MG63 (cell line): Measurements from ENCODE around the gene HDAC3. TPM values are rescaled to one million over a fixed set of nuclear protein-coding genes. Genes with fewer than 3 reads are reported as not detected.

ENCODE experiments used
- DNase-seq: peaks from one replicate; pipeline ENCODE4 v3.0.0-alpha.2; 2020
- H3K27me3 ChIP-seq: fragments of 250-450 bp; sonication (Bioruptor Pico); 2 replicates; pipeline ENCODE4 v1.5.1; 2020; ENCODE audit warnings: mild to moderate bottlenecking, moderate library complexity
- H3K36me3 ChIP-seq: fragments of 250-450 bp; sonication (Bioruptor Pico); 2 replicates; pipeline ENCODE4 v1.5.1; 2020; ENCODE audit warnings: mild to moderate bottlenecking, moderate library complexity
- H3K4me3 ChIP-seq: fragments of 250-450 bp; sonication (Bioruptor Pico); 2 replicates; pipeline ENCODE4 v1.5.1; 2020; ENCODE audit warnings: mild to moderate bottlenecking, moderate library complexity
- H3K9me3 ChIP-seq: fragments of 250-450 bp; sonication (Bioruptor Pico); 2 replicates; pipeline ENCODE4 v1.5.1; 2020; ENCODE audit warnings: mild to moderate bottlenecking, moderate library complexity
- total RNA-seq: library from RNA; depleted of rRNA; stranded (reverse); fragments of >200 nt; shearing (Covaris generic); gene quantifications from 2 replicates; pipeline ENCODE4 v1.2.3, GENCODE V29; 2014; ENCODE audit warnings: low replicate concordance; rRNA removed

The HDAC3 gene
- 122 and 169 TPM in 2 replicates for total RNA-seq

DNA sequence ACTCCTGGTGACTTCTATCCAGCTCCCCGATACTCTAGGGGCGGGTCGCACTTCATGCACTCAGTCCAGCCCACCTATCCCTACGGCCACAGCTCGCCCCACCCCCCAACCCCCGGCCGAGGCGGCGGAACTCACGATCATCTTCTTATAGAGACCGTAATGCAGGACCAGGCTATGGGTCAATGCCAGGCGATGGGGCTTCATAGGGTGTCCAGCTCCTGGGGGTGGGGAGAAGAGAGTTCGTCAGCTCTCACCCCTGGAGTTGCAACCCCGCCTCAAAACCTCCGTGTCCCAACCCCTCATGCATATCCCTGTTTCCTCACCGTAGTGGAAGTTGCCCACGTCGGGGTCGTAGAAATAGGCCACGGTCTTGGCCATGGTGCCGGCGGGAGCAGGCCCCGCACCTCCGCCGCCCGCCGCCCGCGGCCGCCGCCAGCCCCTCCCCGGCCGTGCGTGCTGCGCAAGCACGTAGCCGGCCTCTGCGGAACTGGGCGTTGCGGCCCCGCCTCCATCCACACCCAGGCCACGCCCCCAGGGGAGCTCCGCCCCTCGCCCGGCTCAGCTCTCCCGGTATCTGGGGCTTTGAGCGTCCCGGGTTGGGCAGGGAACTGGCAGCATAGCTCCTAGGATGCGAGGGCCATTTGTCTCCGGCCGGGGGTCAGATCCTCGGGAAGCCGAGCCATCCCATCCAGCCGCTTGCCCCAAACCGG lies at the start of gene HDAC3, which contains the start of gene RELL2:
HDAC3 (minus strand) TSS at position 437 of the 710 bp plus-strand sequence; CDS start at position 378, 59 bp downstream.
RELL2 (plus strand) TSS at position 585 of the 710 bp plus-strand sequence. CDS start 1,229 bp downstream, outside the sequence.
- no peaks in the 10 kb centered on the region; the same call in 1 of the 2 replicates for H3K27me3 ChIP-seq
- peaks cover 41% of the 10 kb centered on the region for H3K36me3 ChIP-seq
- no peaks in the 10 kb centered on the region for H3K9me3 ChIP-seq
- DNase-seq = peak; percentile 94
- peak within 1 kb of the TSS; percentile 99 for H3K4me3 ChIP-seq

DNA sequence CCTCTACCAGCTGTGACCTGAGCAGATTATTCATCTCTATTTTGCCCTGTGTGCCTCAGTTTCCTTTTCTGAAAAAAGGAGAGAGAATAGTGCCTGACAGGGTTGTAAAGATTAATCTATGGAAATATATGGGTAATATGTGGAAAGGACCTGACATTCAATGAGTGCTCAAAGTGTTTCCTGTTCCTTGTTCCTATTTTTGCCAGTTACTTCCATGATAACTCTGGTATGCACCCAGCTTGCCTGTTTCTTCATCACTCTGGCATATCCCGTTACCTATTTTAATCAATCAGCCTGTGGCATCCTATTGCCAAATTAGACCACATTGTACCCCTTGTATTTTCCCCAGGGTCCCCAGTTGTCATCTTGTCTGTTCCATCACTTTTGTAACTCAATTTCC lies 48.9 kb upstream of the HDAC3 start:
- Histone ChIP-seq H3K27me3 (peaks cover 20% of the 10 kb centered on the region; the same call in 1 of the 2 replicates), H3K36me3 (no peaks in the 10 kb centered on the region), H3K4me3 (no peak overlapping the region), H3K9me3 (no peaks in the 10 kb centered on the region)
- no peak for DNase-seq

DNA sequence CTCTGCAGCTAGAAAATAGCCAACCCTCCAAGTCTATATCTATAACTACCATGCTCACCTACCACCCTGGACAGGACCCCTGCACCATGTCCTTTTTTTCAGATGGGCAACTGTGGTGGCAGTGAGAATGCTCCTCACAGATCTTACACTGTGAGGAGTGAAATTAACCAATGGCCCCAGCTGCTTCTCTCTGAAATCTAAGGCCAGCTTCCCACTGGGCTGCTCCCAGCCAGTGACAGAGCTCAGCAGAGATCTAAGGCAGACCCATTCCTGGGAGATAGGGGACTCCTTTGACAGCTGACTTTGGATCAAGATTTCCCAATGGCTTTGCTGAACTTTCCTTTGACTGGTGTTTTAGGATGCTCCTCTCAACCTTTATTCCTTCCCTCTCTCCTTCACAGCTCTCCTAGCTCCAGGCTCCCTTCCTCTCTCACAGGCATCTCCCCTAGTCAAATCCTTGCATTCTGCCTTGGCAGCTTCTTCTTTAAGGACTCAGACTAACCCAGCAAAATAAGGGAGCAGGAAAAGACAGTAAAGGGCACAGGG lies 47.0 kb upstream of the HDAC3 start:
- no peak for DNase-seq
- H3K9me3 ChIP-seq = no peaks in the 10 kb centered on the region
- peaks cover 3% of the 10 kb centered on the region; the same call in 1 of the 2 replicates for H3K36me3 ChIP-seq
- no peak overlapping the region for H3K4me3 ChIP-seq
- H3K27me3 ChIP-seq = peaks cover 1% of the 10 kb centered on the region; the same call in 1 of the 2 replicates

- no peaks in the 10 kb centered on the region for H3K9me3 ChIP-seq
- H3K27me3 ChIP-seq = no peaks in the 10 kb centered on the region
- H3K4me3 ChIP-seq = peak within 1 kb of the TSS; percentile 48
- peaks cover 4% of the 10 kb centered on the region for H3K36me3 ChIP-seq
- DNase-seq = peak; percentile 95
These were observed 45.3 kb upstream of the HDAC3 start, which contains the start of gene ARAP3 for GRCh38 chr5:141681695-141682641. Gene ARAP3 (minus strand): TSS chr5:141682230. CDS start chr5:141680486, 1,744 bp downstream.

DNA sequence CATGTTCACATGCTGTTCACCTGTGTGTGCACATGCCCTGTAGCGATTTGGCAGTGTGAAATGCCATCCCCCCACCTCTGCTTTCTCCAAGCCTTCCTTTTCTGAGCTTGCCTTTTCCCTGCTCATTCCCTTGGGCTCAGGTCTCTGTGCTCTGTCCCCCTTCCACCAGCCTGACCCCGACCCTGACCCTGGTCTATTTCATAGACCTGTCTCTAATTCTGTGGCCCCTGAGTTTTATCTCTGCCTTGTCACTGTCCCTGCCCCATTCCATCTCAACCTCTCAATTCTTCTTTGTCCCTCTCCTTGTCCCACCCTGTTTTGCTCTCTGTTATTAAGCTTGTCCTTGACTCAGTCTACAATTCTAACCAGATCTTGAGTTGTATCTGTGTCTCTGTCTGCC lies 44.6 kb upstream of the HDAC3 start:
- Histone ChIP-seq H3K9me3 (no peaks in the 10 kb centered on the region), H3K4me3 (peak overlapping the region; percentile 48), H3K27me3 (no peaks in the 10 kb centered on the region), H3K36me3 (peaks cover 4% of the 10 kb centered on the region)
- no peak for DNase-seq

GRCh38 chr5:141680751-141681201 lies 44.1 kb upstream of the HDAC3 start:
- H3K4me3 ChIP-seq = no peak overlapping the region; the same call in 1 of the 2 replicates
- H3K27me3 ChIP-seq = no peaks in the 10 kb centered on the region
- H3K9me3 ChIP-seq = no peaks in the 10 kb centered on the region
- DNase-seq = peak; percentile 24
- peaks cover 4% of the 10 kb centered on the region for H3K36me3 ChIP-seq

DNA sequence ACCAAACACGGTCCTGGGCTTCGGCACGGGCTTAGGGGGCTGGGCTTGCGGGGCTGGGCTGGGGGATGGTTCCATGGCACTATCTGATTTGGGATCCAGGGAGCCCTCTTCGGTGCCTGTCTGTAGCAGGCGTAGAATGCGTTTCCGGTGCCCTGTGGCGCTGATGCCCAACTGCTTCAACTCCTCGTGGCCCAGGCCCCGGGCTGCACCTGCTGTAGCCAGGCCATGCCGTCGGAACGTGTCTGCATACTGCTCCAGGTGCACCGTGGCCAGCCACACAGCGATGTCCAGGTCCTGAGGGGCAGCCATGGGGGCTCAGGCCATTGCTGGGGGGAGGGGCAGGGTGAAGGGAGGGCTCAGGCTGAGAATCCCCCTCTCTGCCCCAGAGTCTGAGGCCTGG lies 43.5 kb upstream of the HDAC3 start:
- Histone ChIP-seq H3K27me3 (no peaks in the 10 kb centered on the region), H3K9me3 (no peaks in the 10 kb centered on the region), H3K4me3 (no peak overlapping the region), H3K36me3 (peaks cover 4% of the 10 kb centered on the region)
- no peak for DNase-seq

GRCh38 chr5:141677415-141677814 lies 40.8 kb upstream of the HDAC3 start:
- H3K36me3 ChIP-seq = peaks cover 4% of the 10 kb centered on the region
- H3K4me3 ChIP-seq = no peak overlapping the region
- H3K9me3 ChIP-seq = no peaks in the 10 kb centered on the region
- no peaks in the 10 kb centered on the region for H3K27me3 ChIP-seq
- DNase-seq = no peak

- H3K9me3 ChIP-seq = no peaks in the 10 kb centered on the region
- H3K36me3 ChIP-seq = peaks cover 4% of the 10 kb centered on the region
- DNase-seq = no peak
- no peak overlapping the region for H3K4me3 ChIP-seq
- no peaks in the 10 kb centered on the region for H3K27me3 ChIP-seq
These were observed 39.0 kb upstream of the HDAC3 start for GRCh38 chr5:141675672-141676071.

DNA sequence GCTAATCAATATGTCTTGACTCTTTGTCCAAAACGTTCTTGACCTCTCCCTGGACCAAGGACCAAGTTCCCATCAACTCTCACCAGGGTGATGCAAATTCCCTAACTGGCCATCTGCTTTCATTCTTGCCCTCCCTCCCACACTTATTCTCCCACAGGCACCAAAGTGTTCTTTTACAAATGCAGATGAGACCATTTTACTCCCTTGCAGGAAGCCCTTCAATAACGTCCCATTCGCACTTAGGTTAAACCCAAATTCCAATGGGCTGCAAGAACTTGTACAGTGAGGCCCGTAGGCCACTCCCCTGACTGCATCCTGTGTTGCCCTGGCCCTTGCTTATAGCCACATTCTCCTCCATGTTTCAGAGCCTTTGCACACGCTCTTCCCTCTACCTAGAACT lies 38.1 kb upstream of the HDAC3 start:
- no peaks in the 10 kb centered on the region for H3K27me3 ChIP-seq
- H3K36me3 ChIP-seq = peaks cover 4% of the 10 kb centered on the region
- no peak overlapping the region for H3K4me3 ChIP-seq
- H3K9me3 ChIP-seq = no peaks in the 10 kb centered on the region
- DNase-seq = no peak

DNA sequence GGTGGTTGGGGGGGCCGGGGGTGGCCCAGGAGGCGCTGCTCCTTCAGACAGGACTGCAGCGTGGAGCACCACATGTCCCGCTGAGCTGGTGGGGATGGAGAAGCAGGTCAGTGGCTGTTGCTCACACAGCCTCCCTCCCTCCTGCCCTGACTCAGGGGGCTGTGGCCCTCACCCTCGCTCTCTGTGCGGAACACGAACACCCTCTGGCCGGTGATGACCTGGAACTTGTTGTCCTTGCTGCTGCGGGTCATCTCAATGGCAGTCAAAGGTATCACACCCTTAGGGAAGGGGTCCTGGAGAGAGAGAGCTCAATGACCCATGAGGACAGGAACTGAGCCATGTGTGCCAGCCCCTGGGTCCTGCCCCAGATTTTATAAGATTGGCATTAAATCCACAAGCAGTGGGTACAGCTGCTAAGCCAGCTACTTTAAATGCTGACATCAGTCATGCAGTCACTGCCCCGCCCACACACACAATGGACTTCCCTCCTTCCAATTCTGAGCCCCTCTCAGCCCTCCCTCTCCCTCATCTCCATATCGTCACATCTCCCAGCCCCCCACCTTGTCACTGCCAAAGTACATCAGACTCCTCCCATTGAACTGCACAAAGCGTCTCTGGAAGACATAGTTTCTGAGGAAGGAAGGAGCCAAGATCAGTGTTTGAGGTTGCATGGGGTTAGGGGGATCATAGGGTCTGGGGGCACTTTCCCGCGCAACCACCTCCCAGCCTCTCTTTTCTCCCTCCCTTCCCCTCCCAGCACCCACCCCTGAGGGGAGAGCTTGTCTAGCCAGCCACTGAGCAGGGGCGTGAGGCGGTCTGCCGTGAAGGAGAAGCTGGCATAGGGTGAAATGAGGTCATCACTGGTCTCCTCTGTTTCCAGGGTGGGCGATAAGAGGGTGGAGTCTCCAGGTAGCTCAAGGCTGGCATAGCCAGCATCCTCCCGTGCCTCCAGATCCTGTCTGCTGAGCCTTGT lies 36.5 kb upstream of the HDAC3 start:
- H3K4me3 ChIP-seq = no peak overlapping the region
- H3K36me3 ChIP-seq = no peaks in the 10 kb centered on the region
- DNase-seq = no peak
- H3K9me3 ChIP-seq = no peaks in the 10 kb centered on the region
- H3K27me3 ChIP-seq = no peaks in the 10 kb centered on the region

- Histone ChIP-seq H3K27me3 (no peaks in the 10 kb centered on the region), H3K4me3 (no peak overlapping the region), H3K9me3 (no peaks in the 10 kb centered on the region), H3K36me3 (no peaks in the 10 kb centered on the region)
- DNase-seq = no peak
These were observed 35.6 kb upstream of the HDAC3 start for GRCh38 chr5:141672071-141672840.

DNA sequence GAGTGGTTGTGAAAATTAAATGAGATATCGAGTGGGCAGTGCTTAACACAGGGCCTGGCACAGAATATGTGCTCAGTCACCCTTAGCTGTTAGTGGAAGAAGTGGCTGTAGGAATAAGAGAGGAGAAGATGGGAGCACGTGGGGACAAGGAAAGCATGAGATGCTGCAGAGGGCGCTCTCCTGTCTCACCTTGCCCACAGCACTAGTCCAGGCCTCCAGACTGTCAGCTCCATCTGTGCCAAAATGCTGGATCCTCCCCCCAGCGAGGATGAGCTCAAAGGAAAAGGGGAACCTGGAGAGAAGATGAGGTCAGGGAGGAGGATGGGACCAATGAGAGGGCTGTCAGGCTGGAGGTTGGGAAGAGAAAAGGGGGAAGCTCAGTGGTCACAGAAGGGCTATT lies 32.9 kb upstream of the HDAC3 start:
- DNase-seq = no peak
- Histone ChIP-seq H3K36me3 (no peaks in the 10 kb centered on the region), H3K27me3 (no peaks in the 10 kb centered on the region), H3K9me3 (no peaks in the 10 kb centered on the region), H3K4me3 (no peak overlapping the region)

- H3K27me3 ChIP-seq = no peaks in the 10 kb centered on the region
- no peaks in the 10 kb centered on the region for H3K36me3 ChIP-seq
- DNase-seq = no peak
These were observed 32.1 kb upstream of the HDAC3 start for GRCh38 chr5:141668601-141669265.

More at GRCh38 chr5:141668601-141669265, 32.1 kb upstream of the HDAC3 start:
- Histone ChIP-seq H3K4me3 (no peak overlapping the region), H3K9me3 (no peaks in the 10 kb centered on the region)
